K562 (cell line): Measurements from ENCODE around the gene NDUFS5. TPM values are rescaled to one million over a fixed set of nuclear protein-coding genes. Genes with fewer than 3 reads are reported as not detected.

Experiments
- ATAC-seq: fragments of 200-7000 bp; cut with Tn5 transposase; 3 replicates; pipeline ENCODE4 v1.9.1; 2020; ENCODE audit warnings: moderate library complexity
- BruUV-seq: library from RNA; stranded (reverse); fragments of 400-500 nt; replicated peaks from 2 replicates; lab custom pipeline; 2021; lab: Mats Ljungman, UMichigan
- CTCF ChIA-PET: fragments of 300-600 bp; formaldehyde crosslinking; extraction: SDS; loops from one replicate; lab custom pipeline; 2021; ENCODE audit warnings: low intra/inter-chr PET ratio; lab: Yijun Ruan, JAX
- POLR2A ChIA-PET: fragments of 300-600, 350-650 bp; sonication (Branson Sonifier 250); formaldehyde crosslinking; extraction: SDS; loops from one replicate; lab custom pipeline; 2021; ENCODE audit warnings: antibody characterized with exemption, inconsistent platforms; lab: Yijun Ruan, JAX
- DNase-seq, 4 experiments: peaks; one replicate each; pipeline versions ENCODE4 v3.0.0 to v3.0.0-alpha.2; 2011 to 2018; ENCODE audit warnings: low spot score in 3 of 4, mixed read lengths in 3 of 4; ENCODE audit errors: extremely low read depth in 1 of 4
- FAIRE-seq: peaks from 2 replicates; lab custom pipeline; 2011; peaks lifted over from hg19 to GRCh38; lab: Jason Lieb, UNC
- H2AFZ ChIP-seq: 2 replicates; pipeline ENCODE4 v1.6.0; 2011; ENCODE audit warnings: low read depth, low read length, control low read depth, inconsistent platforms
- H3K27ac ChIP-seq: fragments of 200-600 bp; 3 replicates; pipeline ENCODE4 v1.8.0; 2011; ENCODE audit warnings: low read depth, mild to moderate bottlenecking, control low read depth, inconsistent platforms, low read length, moderate library complexity, mixed read lengths; ENCODE audit errors: extremely low read depth
- H3K27me3 ChIP-seq, 2 experiments: fragments of 300-600 bp in 1 of 2; 2 replicates in 1 of 2; 3 replicates in 1 of 2; pipeline versions ENCODE4 v1.6.0 to v1.8.0; 2011; ENCODE audit warnings: inconsistent platforms in 2 of 2, low read length in 2 of 2, mild to moderate bottlenecking in 1 of 2, mixed read lengths in 1 of 2, moderate library complexity in 1 of 2; ENCODE audit not compliant: control insufficient read depth in 2 of 2, insufficient read depth in 2 of 2
- H3K36me3 ChIP-seq: fragments of 300-600 bp; 3 replicates; pipeline ENCODE4 v1.8.0; 2011; ENCODE audit warnings: mild to moderate bottlenecking, low read length, inconsistent platforms; ENCODE audit not compliant: control insufficient read depth, insufficient read depth
- H3K4me1 ChIP-seq, 2 experiments: fragments of 200-600 bp in 1 of 2; replicated peaks in 1 of 2; 2 replicates in 1 of 2; 3 replicates in 1 of 2; pipeline versions ENCODE4 v1.5.1 to v1.8.0; 2011; ENCODE audit warnings: inconsistent platforms in 2 of 2, low read length in 2 of 2, mild to moderate bottlenecking in 1 of 2, mixed read lengths in 1 of 2, moderate library complexity in 1 of 2; ENCODE audit not compliant: control insufficient read depth in 2 of 2, insufficient read depth in 2 of 2
- H3K4me2 ChIP-seq: 2 replicates; pipeline ENCODE4 v1.6.1; 2011; ENCODE audit warnings: low read length, control low read depth, inconsistent platforms, mixed read lengths; ENCODE audit not compliant: insufficient read depth
- H3K4me3 ChIP-seq: fragments of 200-600 bp; sonication (generic), shearing (Covaris generic); 2 replicates; pipeline ENCODE4 v1.5.1; 2016; ENCODE audit warnings: control low read depth, inconsistent platforms
- H3K79me2 ChIP-seq: fragments of 200-600 bp; 3 replicates; pipeline ENCODE4 v1.8.0; 2011; ENCODE audit warnings: low read length, inconsistent platforms; ENCODE audit not compliant: control insufficient read depth, insufficient read depth
- H3K9ac ChIP-seq, 2 experiments: 2 replicates each; pipeline versions ENCODE4 v1.6.0 to v1.6.1; 2011; ENCODE audit warnings: low read depth in 2 of 2, low read length in 2 of 2, control low read depth in 1 of 2, inconsistent platforms in 1 of 2, mild to moderate bottlenecking in 1 of 2, mixed read lengths in 1 of 2; ENCODE audit not compliant: insufficient read depth in 1 of 2
- H3K9me1 ChIP-seq: one replicate; pipeline ENCODE4 v1.6.0; 2011; ENCODE audit warnings: inconsistent platforms, mild to moderate bottlenecking, low read length, moderate library complexity; ENCODE audit not compliant: control insufficient read depth, insufficient read depth
- H3K9me3 ChIP-seq: replicated peaks from 2 replicates; pipeline ENCODE4 v1.5.1; 2011; ENCODE audit warnings: low read depth, low read length, inconsistent platforms; ENCODE audit not compliant: control insufficient read depth, insufficient read depth
- H4K20me1 ChIP-seq: replicated peaks from 2 replicates; pipeline ENCODE4 v1.6.1; 2011; ENCODE audit warnings: low read length, inconsistent platforms, mixed read lengths; ENCODE audit not compliant: control insufficient read depth, insufficient read depth
- GABPB2 ChIP-seq: fragments of 250-450 bp; sonication (Bioruptor Pico); conservative IDR thresholded peaks from 2 replicates; pipeline ENCODE4 v1.5.1; 2021; ENCODE audit warnings: mild to moderate bottlenecking
- L3MBTL2 ChIP-seq: fragments of 450-650 bp; IDR thresholded peaks from 2 replicates; pipeline ENCODE4 v1.6.1; 2016; ENCODE audit warnings: mild to moderate bottlenecking, moderate library complexity
- RCOR1 ChIP-seq, 2 experiments: IDR thresholded peaks; 2 replicates each; pipeline ENCODE4 v1.6.1; 2012; ENCODE audit warnings: low read depth in 2 of 2, low read length in 2 of 2, borderline replicate concordance in 1 of 2, improper control_type of control experiment in 1 of 2
- RERE ChIP-seq: sonication (generic); formaldehyde crosslinking; IDR thresholded peaks from 2 replicates; pipeline ENCODE4 v1.8.0; 2023; ENCODE audit warnings: missing genetic modification reagents, mild to moderate bottlenecking, borderline replicate concordance
- TAF9B ChIP-seq: fragments of 450-650 bp; IDR thresholded peaks from 2 replicates; pipeline ENCODE4 v1.6.1; 2018; ENCODE audit warnings: mild to moderate bottlenecking; ENCODE audit not compliant: partially characterized antibody
- WGBS: fragments of 100-300 bp; shearing (Covaris generic); methylation state at CpG from one replicate; pipeline ENCODE4 v1.1.6; 2016; ENCODE audit warnings: low coverage, mixed read lengths; ENCODE audit not compliant: insufficient coverage; ENCODE audit errors: missing lambda C conversion rate; 5-methylcytosine and 5-hydroxymethylcytosine counted together
- in situ Hi-C: fragments of 300-500 bp; cut with MboI; formaldehyde crosslinking; loops from 4 replicates; pipeline ENCODE4 v1.15.0; 2018; ENCODE audit warnings: inconsistent platforms, mixed read lengths
- intact Hi-C: fragments of 100-400 bp; cut with micrococcal nuclease; formaldehyde crosslinking; loops from 2 replicates; pipeline ENCODE4 v1.14.2; 2022
- polyA plus RNA-seq, 8 experiments: library from polyadenylated mRNA; depleted of rRNA in 4 of 8; stranded (reverse) in 5 of 8; unstranded in 3 of 8; fragments of >200 nt; fragmentation: Nextera tagmentation in 2 of 8; fragmentation: Illumina TruSeq in 1 of 8; extraction: Ambion mirVana in 2 of 8; extraction: Trizol in 1 of 8; gene quantifications; 2 replicates each; pipeline versions ENCODE4 v1.2.1 to v1.2.3, GENCODE V29; 2011 to 2014; ENCODE audit warnings: inconsistent platforms in 1 of 8, missing spikeins in 1 of 8
- total RNA-seq, 7 experiments: library from RNA; depleted of rRNA in 6 of 7; stranded (reverse); fragments of >200 nt in 6 of 7; fragmentation: Illumina TruSeq in 2 of 7; extraction: Trizol in 2 of 7; gene quantifications; 2 replicates each; pipeline versions ENCODE4 v1.2.1 to v1.2.3, GENCODE V29; 2011 to 2021; ENCODE audit warnings: low replicate concordance in 1 of 7

Gene NDUFS5
- total and polyA plus RNA-seq, 9 of the 15 experiments (the other 6 are each of a cell fraction or from before 2014, with no cell fraction given), result 499 to 2,737 (median 1,281) TPM

GRCh38 chr1:39063191-39063590 is 37.0 kb downstream of the NDUFS5 start:
- Histone ChIP-seq H3K9me1 (no peaks in the 10 kb centered on the region), H3K27ac (peak overlapping the region; percentile 21; the same call in 1 of the 3 replicates), H3K36me3 (no peaks in the 10 kb centered on the region), H3K9me3 (no peaks in the 10 kb centered on the region), H3K4me3 (no peak overlapping the region), H3K79me2 (no peaks in the 10 kb centered on the region), H4K20me1 (no peaks in the 10 kb centered on the region), H3K9ac (no peak overlapping the region; a peak in 1 of 4 replicates), H3K4me1 (peaks cover 0 to 7% of the 10 kb centered on the region in 2 experiments; a peak in 2 of 5 replicates), H3K4me2 (no peak overlapping the region), H2AFZ (peak overlapping the region; percentile 88), H3K27me3 (no peaks in the 10 kb centered on the region)
- ChIA-PET POLR2A (interaction anchor here (0.6 to 1.1 kb wide), 2 partner anchors 16 to 18 kb away, joined by 3 to 5 read pairs; no protein-coding TSS in a partner anchor), CTCF (no interaction called here)
- TF ChIP-seq L3MBTL2 (peak; percentile 36; the same call in 1 of the 2 replicates), TAF9B (no peak), RERE (no peak), RCOR1 (IDR thresholded peaks at IDR 0.05; ENCODE audit: borderline replicate concordance in 1 of 2, low read depth in 2 of 2, low read length in 2 of 2) (no peak), GABPB2 (CRISPR knock-in tag) (no peak)
- DNase-seq, result peak in 1 of 4 experiments; percentile 10
- FAIRE-seq, result no peak
- 23% methylated on average over 7 of the region's 7 CpGs for WGBS
- intact Hi-C loops (no loop called here), in situ Hi-C loops (no loop called here)
- BruUV-seq, result no TSS peak
- ATAC-seq, result peak; percentile 46; the same call in 2 of the 3 replicates
